GM12892 (cell line): ENCODE data around the gene KIAA1191.

ENCODE experiments used
- POLR2A ChIP-seq: IDR thresholded peaks from 2 replicates; pipeline ENCODE4 v1.6.1; 2011; ENCODE audit warnings: low read depth, low read length, control low read depth
- POLR2AphosphoS5 ChIP-seq: IDR thresholded peaks from 2 replicates; pipeline ENCODE4 v1.6.1; 2011; ENCODE audit warnings: low read depth, low read length, control low read depth
- TAF1 ChIP-seq: IDR thresholded peaks from 2 replicates; pipeline ENCODE4 v1.6.1; 2011; ENCODE audit warnings: low read depth, mild to moderate bottlenecking, control low read depth, low read length, borderline replicate concordance

GRCh38 chr5:176384991-176385390, 23.4 kb upstream of the KIAA1191 start:
- TF ChIP-seq POLR2A (no peak), TAF1 (no peak), POLR2AphosphoS5 (no peak)
